ENCODE measurements around the gene RFC4. TPM values are rescaled to one million over a fixed set of nuclear protein-coding genes. Genes with fewer than 3 reads are reported as not detected.

Gene RFC4
- total and polyA plus RNA-seq, 2 of the 13 experiments (the other 11 are each of a cell fraction or from before 2014, with no cell fraction given): 18.5 to 103 TPM

DNA sequence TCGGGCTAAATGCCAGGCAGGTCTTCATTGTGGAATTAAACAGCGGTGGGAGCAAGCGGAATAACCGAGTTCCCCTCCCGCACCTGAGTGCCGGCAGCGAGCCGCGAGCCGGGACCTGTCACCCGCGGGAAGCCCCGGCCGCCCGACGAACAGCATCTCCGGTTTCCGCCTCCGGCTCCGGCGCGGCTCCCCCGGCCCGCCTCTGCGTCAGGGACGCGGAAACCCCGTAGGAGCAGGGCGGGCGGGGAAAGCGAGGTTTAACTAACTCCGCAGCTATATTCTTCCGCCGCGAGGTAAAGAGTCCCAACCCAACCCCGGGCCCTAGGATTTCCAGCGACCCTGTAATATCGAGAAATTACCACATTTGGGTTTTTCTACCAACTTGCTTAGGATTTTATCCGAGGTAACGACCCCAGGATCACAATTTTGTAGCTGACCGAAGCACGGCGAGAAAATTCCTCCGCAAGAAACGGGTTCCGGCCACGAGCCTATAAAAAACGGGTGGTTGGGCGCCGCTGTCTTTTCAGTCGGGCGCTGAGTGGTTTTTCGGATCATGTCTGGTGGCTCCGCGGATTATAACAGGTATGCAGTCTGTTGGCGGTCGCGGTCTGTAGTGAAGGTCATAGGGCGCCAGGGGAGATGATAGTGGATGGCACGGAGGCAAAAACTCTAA, 23.1 kb downstream of the RFC4 start, which contains the start of gene EIF4A2 (continued):
- TF ChIP-seq, protein P1, sequence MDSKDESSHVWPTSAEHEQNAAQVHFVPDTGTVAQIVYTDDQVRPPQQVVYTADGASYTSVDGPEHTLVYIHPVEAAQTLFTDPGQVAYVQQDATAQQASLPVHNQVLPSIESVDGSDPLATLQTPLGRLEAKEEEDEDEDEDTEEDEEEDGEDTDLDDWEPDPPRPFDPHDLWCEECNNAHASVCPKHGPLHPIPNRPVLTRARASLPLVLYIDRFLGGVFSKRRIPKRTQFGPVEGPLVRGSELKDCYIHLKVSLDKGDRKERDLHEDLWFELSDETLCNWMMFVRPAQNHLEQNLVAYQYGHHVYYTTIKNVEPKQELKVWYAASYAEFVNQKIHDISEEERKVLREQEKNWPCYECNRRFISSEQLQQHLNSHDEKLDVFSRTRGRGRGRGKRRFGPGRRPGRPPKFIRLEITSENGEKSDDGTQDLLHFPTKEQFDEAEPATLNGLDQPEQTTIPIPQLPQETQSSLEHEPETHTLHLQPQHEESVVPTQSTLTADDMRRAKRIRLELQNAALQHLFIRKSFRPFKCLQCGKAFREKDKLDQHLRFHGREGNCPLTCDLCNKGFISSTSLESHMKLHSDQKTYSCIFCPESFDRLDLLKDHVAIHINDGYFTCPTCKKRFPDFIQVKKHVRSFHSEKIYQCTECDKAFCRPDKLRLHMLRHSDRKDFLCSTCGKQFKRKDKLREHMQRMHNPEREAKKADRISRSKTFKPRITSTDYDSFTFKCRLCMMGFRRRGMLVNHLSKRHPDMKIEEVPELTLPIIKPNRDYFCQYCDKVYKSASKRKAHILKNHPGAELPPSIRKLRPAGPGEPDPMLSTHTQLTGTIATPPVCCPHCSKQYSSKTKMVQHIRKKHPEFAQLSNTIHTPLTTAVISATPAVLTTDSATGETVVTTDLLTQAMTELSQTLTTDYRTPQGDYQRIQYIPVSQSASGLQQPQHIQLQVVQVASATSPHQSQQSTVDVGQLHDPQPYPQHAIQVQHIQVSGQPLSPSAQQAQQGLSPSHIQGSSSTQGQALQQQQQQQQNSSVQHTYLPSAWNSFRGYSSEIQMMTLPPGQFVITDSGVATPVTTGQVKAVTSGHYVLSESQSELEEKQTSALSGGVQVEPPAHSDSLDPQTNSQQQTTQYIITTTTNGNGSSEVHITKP (CRISPR knock-in tag; IDR thresholded peaks at IDR 0.05; ENCODE audit: low read depth): peak; percentile 68; the same call in 1 of the 2 replicates
- TF ChIP-seq ZNF232 (CRISPR knock-in tag; IDR thresholded peaks at IDR 0.05; ENCODE audit: borderline replicate concordance) (peak; percentile 0; the same call in 1 of the 2 replicates), PITX1 (CRISPR knock-in tag; IDR thresholded peaks at IDR 0.05) (peak; percentile 20; the same call in 1 of the 2 replicates), ZNF354B (CRISPR knock-in tag; IDR thresholded peaks at IDR 0.05) (no peak), SKI (IDR thresholded peaks at IDR 0.05; ENCODE audit: partially characterized antibody) (peak; percentile 22), ZNF367 (CRISPR knock-in tag; IDR thresholded peaks at IDR 0.05; ENCODE audit: borderline replicate concordance) (no peak; the same call in 1 of the 2 replicates), RBM22 (optimal IDR thresholded peaks at IDR 0.05; ENCODE audit: low read length) (peak; percentile 83), ZFP36L1 (CRISPR knock-in tag; IDR thresholded peaks at IDR 0.05) (0 out of 2 replicates have a peak, but pooled peaks have one; percentile 14), TOPORS (CRISPR knock-in tag; IDR thresholded peaks at IDR 0.05) (peak; percentile 8; the same call in 1 of the 2 replicates), KDM5B (CRISPR knock-in tag; IDR thresholded peaks at IDR 0.05; ENCODE audit: borderline replicate concordance) (peak; percentile 70; the same call in 1 of the 2 replicates)
- TF ChIP-seq, protein P2, sequence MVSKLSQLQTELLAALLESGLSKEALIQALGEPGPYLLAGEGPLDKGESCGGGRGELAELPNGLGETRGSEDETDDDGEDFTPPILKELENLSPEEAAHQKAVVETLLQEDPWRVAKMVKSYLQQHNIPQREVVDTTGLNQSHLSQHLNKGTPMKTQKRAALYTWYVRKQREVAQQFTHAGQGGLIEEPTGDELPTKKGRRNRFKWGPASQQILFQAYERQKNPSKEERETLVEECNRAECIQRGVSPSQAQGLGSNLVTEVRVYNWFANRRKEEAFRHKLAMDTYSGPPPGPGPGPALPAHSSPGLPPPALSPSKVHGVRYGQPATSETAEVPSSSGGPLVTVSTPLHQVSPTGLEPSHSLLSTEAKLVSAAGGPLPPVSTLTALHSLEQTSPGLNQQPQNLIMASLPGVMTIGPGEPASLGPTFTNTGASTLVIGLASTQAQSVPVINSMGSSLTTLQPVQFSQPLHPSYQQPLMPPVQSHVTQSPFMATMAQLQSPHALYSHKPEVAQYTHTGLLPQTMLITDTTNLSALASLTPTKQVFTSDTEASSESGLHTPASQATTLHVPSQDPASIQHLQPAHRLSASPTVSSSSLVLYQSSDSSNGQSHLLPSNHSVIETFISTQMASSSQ (IDR thresholded peaks at IDR 0.05; ENCODE audit: low read depth): 0 out of 2 replicates have a peak, but pooled peaks have one; percentile 13
- TF ChIP-seq, protein P2 (CRISPR knock-in tag; IDR thresholded peaks at IDR 0.05; ENCODE audit: borderline replicate concordance): no peak
- TF ChIP-seq, protein P3, sequence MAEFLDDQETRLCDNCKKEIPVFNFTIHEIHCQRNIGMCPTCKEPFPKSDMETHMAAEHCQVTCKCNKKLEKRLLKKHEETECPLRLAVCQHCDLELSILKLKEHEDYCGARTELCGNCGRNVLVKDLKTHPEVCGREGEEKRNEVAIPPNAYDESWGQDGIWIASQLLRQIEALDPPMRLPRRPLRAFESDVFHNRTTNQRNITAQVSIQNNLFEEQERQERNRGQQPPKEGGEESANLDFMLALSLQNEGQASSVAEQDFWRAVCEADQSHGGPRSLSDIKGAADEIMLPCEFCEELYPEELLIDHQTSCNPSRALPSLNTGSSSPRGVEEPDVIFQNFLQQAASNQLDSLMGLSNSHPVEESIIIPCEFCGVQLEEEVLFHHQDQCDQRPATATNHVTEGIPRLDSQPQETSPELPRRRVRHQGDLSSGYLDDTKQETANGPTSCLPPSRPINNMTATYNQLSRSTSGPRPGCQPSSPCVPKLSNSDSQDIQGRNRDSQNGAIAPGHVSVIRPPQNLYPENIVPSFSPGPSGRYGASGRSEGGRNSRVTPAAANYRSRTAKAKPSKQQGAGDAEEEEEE (CRISPR knock-in tag; IDR thresholded peaks at IDR 0.05; ENCODE audit: borderline replicate concordance): peak; percentile 62; the same call in 1 of the 2 replicates
- TF ChIP-seq, protein P4, sequence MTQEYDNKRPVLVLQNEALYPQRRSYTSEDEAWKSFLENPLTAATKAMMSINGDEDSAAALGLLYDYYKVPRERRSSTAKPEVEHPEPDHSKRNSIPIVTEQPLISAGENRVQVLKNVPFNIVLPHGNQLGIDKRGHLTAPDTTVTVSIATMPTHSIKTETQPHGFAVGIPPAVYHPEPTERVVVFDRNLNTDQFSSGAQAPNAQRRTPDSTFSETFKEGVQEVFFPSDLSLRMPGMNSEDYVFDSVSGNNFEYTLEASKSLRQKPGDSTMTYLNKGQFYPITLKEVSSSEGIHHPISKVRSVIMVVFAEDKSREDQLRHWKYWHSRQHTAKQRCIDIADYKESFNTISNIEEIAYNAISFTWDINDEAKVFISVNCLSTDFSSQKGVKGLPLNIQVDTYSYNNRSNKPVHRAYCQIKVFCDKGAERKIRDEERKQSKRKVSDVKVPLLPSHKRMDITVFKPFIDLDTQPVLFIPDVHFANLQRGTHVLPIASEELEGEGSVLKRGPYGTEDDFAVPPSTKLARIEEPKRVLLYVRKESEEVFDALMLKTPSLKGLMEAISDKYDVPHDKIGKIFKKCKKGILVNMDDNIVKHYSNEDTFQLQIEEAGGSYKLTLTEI (CRISPR knock-in tag; conservative IDR thresholded peaks at IDR 0.05): no peak
- TF ChIP-seq, protein P5, sequence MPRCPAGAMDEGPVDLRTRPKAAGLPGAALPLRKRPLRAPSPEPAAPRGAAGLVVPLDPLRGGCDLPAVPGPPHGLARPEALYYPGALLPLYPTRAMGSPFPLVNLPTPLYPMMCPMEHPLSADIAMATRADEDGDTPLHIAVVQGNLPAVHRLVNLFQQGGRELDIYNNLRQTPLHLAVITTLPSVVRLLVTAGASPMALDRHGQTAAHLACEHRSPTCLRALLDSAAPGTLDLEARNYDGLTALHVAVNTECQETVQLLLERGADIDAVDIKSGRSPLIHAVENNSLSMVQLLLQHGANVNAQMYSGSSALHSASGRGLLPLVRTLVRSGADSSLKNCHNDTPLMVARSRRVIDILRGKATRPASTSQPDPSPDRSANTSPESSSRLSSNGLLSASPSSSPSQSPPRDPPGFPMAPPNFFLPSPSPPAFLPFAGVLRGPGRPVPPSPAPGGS (CRISPR knock-in tag; IDR thresholded peaks at IDR 0.05): peak; percentile 51; the same call in 1 of the 2 replicates

Data from HepG2 (cell line).